Measurements from ENCODE around the gene CFC1.
"Not testable (repeated sequence)": the region's sequence is repeated elsewhere in the genome, so short reads cannot be mapped to it uniquely, and the experiment has no call there.

The CFC1 gene

DNA sequence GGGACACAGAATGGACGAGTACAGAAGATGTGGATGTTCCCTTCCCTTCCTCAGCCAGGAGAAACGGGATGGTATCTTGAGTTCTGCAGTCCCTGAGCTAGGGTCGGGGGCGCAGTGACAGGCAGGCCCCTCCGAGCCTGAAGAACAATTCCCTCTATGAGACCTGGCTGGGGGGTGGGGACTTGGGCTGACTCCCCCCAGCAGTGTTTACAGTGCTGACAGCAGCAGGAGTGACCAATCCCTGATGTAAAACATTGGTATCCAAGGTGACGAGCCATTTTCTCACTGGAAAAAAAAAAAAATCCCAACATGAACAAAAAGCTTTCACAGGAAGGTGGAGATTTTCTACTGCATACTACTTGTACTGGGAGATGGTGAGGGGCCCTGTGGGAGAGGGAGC lies at the start of gene CFC1:
CFC1 (minus strand) TSS at position 183 of the 400 bp plus-strand sequence. CDS start 288 bp downstream, outside the sequence.
- not testable (repeated sequence) for DNase-seq

DNA sequence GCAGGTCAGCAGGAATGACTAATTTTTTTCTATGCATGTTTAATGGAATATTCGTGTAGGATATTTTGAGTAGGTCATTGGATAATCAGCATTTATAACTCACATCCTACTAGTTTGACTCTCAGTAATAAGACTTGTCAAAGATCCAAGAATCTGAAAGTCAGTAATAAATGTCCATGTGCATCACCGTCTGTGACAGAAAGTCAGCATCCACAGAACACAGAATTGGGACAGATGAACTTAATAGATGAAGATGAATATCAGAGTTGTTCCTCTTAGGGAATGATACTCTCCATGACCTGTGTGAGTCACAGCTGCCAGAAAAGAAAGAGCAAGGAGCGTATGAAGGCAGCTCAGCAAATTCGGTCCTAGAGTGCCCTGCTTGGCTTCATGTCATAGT lies 42.3 kb upstream of the CFC1 start:
- DNase-seq = not testable (repeated sequence)

DNA sequence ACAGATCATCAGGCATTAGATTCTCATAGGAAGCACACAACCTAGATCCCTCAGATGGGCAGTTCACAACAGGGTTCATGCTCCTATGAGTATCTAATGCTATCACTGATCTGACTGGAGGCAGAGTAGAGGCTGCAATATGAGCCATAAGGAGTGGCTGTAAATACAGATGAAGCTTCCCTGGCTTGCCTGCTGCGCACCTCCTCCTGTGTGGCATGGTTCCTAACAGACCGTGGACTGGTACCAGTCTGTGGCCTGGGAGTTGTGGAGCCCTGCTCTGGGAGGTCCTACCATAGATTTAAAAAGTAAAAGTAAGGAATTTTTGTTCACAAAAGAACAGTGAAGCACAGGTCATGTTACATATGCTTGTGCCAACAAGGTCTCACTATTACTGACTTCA lies 39.6 kb upstream of the CFC1 start:
- not testable (repeated sequence) for DNase-seq

DNA sequence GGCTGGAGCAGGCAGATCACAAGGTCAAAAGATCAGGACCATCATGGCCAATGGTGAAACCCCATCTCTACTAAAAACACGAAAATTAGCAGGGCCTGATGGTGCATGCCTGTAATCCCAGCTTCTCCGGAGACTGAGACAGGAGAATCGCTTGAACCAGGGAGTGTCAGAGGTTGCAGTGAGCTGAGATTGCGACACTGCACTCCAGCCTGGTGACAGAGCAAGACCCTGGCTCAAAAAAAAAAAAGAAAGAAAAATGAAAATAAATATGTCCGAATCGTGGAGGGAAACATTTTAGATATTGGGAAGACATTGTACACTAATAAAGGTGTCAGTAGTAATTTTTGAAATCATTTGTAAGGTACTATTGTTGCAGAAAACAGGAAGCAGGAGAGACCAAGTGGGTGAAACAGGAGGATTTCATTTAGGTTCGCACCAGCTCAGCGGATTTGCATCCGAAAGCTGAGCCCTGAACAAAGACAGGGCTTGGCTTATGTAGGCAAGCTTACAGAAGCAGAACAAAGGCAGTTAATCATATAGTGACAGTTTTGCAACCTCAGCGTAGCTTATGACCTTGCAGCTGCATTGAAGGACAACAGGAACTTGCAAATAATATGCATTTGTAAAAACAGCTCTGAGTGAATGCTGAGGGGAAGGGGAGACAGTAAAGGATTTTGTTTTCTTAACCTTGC lies 29.6 kb upstream of the CFC1 start:
- DNase-seq = not testable (repeated sequence)

DNA sequence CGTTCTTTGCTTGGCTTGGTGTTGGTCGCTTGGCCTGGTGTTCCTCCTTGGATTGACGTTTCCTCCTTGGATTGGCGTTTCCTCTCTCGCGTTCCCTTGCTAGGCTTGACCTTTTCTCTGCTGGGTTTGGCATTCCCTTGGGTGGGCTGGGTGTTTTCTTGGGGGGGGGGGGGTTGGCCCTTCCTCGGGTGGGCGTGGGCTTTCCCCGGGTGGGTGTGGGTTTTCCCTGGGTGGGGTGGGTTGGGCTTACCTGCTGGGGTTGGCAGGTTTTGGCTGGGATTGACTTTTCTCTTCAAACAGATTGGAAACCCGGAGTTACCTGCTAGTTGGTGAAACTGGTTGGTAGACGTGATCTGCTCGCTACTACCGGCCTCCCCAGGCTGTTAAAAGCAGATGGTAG lies 11.8 kb upstream of the CFC1 start, which contains the start of gene POTEJ:
POTEJ (plus strand) TSS at position 301 of the 400 bp plus-strand sequence; CDS start at position 394, 93 bp downstream.
- not testable (repeated sequence) for DNase-seq

DNA sequence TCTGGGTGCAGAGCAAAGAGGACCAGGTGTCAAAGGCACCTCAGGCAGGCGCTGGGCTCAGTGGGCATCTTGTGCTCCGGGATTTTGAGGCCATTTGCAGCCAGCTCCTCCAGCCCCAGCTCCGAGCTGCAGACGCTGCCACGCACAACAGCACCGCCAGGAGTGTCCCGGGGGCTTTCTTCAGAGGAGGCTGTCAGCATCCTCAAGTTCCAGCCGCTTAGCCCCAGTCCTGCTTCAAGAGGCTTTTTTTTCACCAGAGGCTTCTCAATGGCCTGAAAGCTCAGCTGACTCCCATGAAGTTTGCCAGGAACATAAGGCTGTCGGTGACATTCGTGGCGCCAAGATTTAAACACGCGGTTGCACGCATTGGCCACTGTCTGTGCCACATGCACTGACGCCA lies 11.1 kb upstream of the CFC1 start:
- DNase-seq = not testable (repeated sequence)

DNA sequence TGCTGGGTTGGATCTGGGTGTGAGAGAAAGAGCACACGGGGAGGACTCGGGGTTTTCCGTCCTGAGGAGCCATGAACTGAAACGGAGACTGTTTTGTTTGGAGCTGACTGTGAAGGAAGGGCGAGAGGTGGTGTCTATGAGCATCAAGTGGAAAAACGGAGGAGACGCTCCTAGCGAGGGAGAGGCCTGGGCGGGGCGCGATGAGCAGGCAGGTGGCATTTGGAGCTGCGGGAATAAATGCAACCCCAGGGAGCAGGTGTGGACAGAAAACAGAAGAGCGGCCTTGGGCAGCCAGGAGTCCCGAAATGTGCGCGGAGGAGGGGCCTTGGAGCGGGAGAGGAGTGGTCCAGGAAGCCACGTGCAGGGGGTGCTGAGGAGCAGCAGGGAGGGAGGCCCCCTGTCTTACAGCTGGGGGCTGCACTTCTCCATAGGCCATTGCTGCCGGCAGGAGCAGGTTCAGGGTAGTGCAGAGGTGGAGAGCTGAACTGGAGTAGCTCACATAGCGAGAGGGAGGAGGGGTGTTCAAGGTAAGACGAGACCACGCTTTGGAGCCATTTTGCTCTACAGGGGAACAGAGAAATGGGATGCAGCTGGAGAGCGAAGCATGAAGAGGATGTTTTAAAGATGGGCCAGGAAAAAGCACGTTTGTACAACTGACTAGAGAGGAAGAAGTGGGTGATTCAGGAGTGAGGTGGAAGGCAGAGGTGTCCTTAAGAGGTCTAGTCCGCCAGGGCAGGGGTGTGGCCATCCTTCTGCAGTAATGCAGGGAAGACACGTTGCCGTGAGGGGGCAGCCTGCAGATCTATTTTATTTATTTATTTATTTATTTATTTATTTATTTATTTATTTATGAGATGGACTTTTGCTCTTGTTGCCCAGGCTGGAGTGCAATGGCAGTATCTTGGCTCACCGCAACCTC lies 9.9 kb upstream of the CFC1 start:
- not testable (repeated sequence) for DNase-seq

DNA sequence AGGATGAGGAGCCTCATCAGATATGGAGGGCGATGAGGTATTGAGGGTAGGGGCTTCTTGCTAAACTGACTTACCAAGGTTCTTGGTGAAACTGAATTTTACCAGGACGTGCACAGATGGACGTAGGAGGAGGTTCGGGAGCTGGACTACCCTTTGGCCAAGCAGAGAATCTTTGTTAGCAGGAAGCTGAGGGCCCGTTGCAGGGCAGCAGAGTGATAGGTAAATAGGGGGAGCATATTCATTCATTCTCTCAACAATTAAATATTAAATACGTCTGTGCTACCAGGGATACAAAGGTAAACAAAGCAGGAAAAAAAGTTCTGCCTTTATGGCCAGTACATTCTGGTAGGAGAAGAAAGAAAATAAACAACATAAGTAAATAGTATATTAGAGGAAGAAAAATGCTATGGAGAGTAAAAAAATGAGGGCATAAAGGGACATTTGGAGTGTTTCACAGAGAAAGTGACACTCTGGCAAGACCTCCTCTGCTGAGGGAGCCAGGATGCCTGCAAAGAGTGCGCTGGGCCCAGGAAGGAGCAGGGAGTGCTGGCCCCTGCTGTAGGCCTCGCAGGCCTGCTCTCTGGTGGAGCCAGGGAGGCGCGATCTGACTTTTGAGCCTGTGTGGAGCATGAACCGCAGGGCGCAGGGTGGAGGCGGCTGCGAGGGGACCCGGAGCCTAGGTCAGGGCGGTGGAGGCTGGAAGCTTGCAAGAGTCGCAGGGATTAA lies 9.1 kb upstream of the CFC1 start:
- DNase-seq = not testable (repeated sequence)

DNA sequence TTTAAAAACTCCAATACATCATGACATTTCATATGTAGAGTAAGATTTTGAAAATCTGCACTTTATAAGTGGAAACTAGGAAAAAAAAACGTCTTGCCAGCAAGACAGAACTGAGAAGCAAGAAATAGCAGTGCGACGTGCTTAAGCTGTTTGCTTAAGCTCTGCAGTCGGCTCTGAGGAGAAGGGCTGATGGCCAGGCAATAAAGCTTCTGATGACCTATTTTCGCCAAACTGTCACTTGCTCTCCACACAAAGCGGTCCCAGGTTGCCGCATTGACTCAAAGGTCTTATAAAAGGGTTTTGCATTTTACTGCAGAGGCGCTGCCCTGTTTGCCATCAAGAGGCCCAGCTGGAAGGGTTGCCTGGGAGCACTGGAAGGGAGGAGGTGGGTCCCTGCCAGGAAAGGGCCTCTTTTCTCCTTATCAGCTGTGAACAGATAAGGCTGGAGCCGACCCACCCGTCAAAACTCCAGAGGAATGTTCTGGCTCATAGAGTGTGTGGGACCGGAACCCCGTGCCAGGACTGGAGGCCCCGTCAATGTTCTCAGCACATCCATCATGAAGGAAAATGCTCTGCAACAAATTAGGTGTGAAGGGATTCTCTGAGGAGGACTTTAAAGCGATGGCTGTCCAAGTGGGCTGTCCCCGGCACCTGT lies 2.4 kb upstream of the CFC1 start:
- DNase-seq = not testable (repeated sequence)

DNA sequence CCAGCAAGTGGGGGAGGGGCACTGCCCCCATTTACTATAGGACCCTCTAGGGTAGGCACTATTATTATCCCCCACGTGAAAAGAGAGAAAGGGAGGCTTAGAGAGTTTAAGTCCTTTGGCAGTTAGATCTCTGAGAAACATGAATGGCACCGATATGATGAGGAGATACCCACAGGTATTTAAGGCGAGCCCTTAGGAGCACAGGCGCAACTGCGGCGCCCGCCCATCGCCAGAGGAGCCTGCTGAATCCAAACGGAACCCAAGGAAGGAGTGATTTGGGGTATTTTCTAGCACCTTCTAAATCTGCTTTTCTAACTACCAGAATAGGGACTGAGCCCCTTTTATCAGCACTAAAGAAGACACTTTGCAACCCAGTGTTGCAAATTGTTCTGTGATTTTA lies 551 bp upstream of the CFC1 start:
- not testable (repeated sequence) for DNase-seq

DNA sequence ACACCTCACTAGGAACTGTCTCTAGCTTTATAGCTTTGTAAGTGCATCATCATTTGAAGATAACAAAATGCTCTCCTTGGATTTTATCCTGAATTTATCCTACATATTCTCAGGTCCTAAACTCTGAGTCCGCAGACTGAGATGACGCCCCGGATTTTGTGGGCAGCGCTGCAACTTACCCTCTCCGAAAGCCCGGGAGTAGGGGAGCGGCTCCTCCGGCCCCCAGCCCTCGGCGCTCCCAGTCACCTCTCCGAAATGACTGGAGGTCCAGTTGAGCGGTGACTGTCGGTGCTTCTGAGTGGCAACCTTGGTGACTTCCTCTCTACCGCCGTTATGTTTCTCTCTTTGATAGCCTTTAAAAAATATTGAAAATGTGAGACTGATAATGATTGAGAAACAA lies 912 bp downstream of the CFC1 start:
- not testable (repeated sequence) for DNase-seq

DNA sequence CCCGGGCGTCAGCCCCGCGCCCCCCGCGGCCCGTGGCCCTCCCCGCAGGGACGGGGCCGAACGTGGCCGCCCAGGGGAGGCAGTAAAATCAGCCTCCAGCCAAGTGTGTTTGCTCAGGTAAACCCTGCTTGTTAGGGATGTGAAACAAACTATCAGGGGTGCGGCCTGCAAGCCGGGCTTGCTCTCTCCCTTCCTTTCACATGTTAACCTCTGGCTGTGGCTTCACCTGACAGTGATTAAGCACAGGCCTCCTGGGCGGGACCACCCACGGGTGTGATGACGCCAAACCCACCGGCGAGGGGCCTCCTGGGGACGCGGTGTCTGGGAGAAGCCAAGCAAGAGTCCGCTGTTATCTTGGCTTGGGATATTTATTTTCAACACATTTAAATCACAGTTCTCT lies 1.4 kb downstream of the CFC1 start:
- not testable (repeated sequence) for DNase-seq

DNA sequence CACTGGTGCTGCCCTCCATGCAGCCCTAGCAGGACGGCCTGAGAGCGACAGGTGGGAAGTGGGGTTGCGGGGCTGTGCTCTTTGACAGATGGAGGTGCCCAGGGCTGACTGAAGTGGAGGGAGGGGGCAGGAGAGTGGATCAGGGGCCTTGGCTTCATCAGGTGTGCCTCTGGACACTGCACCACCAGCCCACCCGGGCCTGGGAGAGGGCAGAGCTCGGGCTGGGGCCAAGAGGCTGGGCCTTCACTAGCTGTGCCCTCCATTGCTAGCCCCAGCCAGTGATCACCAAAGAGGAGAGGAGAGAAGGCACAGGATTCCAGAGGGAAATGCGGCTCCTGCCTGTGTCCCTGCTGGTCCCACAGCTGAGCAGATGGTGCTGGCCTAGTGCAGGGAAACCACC lies 2.6 kb downstream of the CFC1 start:
- not testable (repeated sequence) for DNase-seq

DNA sequence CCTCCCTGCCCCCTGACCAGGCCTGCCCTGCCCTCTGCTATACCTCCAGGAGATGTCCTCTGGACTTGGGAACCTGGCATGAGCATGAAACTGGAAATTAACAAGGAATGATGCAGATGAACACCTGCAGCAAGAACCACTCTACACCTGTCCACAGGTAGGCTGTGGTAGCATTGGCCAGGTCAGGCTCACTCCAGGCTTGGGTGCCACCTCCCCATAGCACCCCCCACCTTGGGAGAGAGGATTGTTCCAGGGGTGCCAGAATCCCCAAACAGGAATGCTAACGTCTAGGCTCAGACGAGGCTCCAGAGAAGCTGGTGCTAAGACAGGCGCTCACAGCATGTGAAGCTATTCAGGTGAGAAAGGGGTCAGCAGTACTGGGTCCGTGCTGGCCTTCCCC lies 5.4 kb downstream of the CFC1 start:
- not testable (repeated sequence) for DNase-seq

DNA sequence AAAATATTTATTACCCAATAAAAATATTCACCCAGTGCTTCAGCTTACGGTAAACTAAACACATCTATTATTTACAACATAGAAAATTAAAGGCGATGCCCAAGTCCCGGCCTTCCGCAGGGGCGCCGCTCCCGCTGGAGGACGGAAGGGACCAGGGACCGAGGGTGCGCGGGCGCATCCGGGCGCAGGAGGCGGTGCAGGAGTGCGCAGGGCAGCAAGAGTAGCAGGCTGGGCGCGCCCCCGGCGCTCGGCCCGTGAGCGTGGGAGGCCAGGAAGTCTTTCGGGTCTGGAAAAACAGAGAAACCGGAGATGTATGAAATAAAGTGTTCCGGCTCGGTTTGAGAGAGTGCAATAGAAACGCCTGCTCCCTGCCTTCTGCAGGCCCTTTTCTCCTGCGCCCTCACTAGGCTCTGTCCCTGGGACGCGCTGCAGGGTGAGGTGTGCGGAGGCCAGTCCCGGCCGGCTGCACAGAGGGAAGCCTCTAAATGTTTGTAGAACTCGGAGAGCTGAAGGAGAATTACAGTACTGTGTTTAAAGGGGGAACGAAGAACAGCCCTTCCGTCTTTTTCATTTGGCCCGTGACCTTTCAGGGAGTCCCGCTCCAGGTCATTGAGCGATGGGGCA lies 6.5 kb downstream of the CFC1 start:
- not testable (repeated sequence) for DNase-seq

DNA sequence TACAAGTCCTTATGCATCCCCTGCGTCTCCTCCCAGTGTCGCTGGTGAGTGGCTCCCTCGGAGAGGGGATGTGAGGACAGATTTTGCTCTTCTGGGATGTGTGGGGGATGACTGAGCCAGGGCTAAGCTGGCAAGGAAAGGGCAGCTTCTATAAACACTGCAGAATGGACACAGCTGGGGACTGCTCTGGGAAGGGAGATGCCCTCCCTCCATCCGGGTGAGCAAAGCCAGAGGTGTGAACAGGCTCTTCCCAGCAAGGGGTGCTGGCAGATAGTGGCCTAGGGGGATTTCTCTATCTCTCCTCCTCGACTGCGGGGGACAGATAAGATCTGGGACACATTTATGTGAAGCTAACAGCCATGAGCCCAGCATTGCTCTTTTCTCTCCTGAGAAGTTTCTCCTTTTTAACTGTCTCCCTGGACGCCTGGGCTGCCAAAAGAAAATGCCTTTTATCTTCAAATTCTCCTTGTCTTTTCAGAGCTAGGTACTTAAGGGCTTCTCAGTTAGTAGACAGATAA lies 8.5 kb downstream of the CFC1 start:
- not testable (repeated sequence) for DNase-seq

DNA sequence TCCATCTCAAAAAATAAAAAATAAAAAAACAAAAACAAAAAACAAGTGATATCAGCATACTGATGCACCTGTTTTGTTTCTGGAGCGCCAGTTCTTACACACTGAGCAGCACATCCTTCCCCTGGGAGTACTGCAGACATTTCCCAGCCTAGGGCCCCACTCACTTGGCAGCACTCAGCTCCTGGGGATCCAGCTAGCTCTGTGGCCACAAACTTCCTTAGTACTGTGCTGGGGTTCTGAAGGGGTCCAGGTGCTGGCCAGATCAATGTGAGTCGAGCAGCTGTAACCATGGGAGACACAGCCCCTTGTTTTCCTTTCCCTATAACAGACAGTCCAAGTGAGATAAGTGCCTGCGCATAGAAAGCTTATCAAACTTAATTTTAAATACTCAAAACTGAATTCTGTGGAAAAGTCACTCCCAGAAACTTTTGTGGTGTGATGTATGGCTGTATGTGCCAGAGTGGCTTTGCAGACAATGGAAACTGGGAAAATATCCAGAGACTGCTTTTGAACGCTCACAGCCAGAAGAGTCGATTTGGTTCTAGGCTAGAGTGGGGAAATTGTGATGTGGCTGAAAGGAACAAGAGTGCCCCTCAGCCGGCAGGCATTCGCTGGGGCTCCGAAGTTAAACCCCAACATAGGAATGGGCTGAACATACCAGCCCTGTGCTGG lies 9.1 kb downstream of the CFC1 start:
- DNase-seq = not testable (repeated sequence)

DNA sequence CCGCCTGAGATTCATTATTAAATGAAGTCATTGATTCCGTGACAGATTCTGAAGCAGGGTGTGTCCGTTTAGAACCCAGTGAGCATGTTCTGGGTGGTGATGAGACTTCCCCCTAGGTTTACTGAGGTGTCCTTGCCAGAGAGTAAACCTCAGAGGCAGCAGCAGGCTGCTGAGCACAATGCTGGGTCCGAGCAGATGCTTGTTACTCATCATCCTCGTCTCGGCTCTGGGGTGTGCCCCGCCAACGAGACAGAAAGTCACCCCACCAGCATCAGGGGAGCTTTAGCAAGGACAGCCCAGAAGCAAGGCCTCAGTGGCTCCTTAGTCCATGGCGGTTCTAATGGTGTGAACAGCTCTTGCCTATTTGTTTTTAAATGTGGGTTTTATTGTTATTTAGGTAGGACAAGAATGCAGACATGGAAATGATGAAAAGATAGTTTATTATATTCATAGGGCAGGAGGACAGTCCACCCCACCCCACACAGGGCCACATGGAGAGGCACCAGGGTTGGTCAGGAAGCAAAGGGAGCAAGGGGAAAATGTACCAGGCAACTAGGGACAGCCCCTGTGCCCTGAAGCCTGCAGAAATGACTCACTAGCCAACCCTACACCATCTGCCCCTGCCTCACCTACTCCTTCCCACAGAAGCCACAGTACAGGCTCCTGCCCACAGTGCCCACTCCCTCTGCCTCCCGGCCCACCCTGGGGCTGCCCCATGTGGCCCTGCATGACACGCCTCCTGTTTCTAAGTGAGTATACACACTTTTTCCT lies 10.5 kb downstream of the CFC1 start:
- peak; percentile 46 for DNase-seq

DNA sequence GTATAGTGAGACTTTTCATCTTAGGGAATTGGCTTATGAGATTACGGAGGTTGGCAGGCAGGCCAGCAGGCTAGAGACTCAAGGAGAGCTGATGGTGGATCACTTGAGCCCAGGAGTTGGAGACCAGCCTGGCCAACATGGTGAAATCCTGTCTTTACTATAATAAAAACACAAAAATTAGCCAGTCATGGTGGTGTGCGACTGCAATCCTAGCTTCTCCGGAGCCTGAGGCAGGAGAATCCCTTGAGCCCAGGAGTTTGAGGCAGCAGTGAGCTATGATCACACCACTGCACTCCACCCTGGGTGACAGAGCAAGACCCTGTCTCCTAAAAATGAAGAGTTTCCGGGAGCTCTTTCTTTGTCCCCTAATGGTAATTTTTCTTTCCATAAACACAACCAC lies 14.6 kb downstream of the CFC1 start:
- not testable (repeated sequence) for DNase-seq

DNA sequence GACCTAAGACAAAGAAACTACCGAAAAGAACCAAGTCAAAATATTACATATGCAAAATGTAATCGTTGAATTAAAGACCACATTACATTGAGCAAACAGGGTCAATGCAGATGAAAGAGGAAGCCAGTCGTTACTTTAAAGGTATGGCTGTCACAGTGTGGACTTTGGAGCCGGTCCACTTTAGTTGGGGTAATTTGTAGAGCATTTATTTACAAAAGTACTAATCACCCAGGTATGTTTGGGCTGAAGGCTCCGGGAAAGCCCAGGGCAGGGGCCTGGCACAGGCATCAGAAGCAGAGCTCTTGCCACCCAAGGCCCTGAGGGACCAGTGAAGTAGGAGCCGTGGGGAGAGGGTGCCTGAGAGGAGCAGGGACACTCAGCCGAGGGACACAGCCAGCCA lies 15.8 kb downstream of the CFC1 start:
- DNase-seq = not testable (repeated sequence)

Data from activated CD4-positive, alpha-beta T cell treated with anti-CD3 and anti-CD28 coated beads, Interleukin-2, Interleukin-6, amounts not matched to agents 100 ng/mL and 50 ng/mL, durations not matched to agents 16 hours and 8 hours (primary cell).